KMS-11 (cell line): Measurements from ENCODE around the gene KCNMB1.

Experiments used
- H2AFZ ChIP-seq: fragments of 200-600 bp; sonication (generic); 2 replicates; pipeline ENCODE4 v1.6.1; 2016; ENCODE audit warnings: antibody characterized with exemption, mixed run types, low read depth
- H3K27ac ChIP-seq: fragments of 200-600 bp; sonication (generic); 2 replicates; pipeline ENCODE4 v1.6.1; 2016; ENCODE audit warnings: mild to moderate bottlenecking, mixed run types
- H3K27me3 ChIP-seq: fragments of 200-600 bp; sonication (generic); 2 replicates; pipeline ENCODE4 v1.6.1; 2017; ENCODE audit warnings: mild to moderate bottlenecking, low read depth, mixed run types, moderate library complexity; ENCODE audit not compliant: insufficient read depth
- H3K36me3 ChIP-seq: fragments of 200-600 bp; sonication (generic); 2 replicates; pipeline ENCODE4 v1.6.1; 2017; ENCODE audit warnings: mild to moderate bottlenecking, mixed run types; ENCODE audit not compliant: insufficient read depth
- H3K4me1 ChIP-seq: fragments of 200-600 bp; sonication (generic); 2 replicates; pipeline ENCODE4 v1.6.1; 2016; ENCODE audit warnings: mild to moderate bottlenecking, low read depth, mixed run types; ENCODE audit not compliant: poor library complexity, severe bottlenecking
- H3K4me2 ChIP-seq: fragments of 200-600 bp; sonication (generic); 2 replicates; pipeline ENCODE4 v1.7.0; 2016; ENCODE audit warnings: mild to moderate bottlenecking, mixed run types
- H3K4me3 ChIP-seq: fragments of 200-600 bp; sonication (generic); IDR thresholded peaks from 2 replicates; pipeline ENCODE4 v1.6.1; 2017; ENCODE audit warnings: low read depth, low read length, mixed read lengths; ENCODE audit not compliant: insufficient read depth
- H3K79me2 ChIP-seq: fragments of 200-600 bp; sonication (generic); 2 replicates; pipeline ENCODE4 v1.6.1; 2016; ENCODE audit warnings: low read depth, mixed run types; ENCODE audit not compliant: insufficient read depth
- H3K9ac ChIP-seq: fragments of 200-600 bp; sonication (generic); 2 replicates; pipeline ENCODE4 v1.6.1; 2016; ENCODE audit warnings: mild to moderate bottlenecking, mixed run types
- H4K20me1 ChIP-seq: fragments of 200-600 bp; sonication (generic); 2 replicates; pipeline ENCODE4 v1.6.1; 2016; ENCODE audit warnings: mild to moderate bottlenecking, mixed run types; ENCODE audit not compliant: insufficient read depth
- CTCF ChIP-seq: fragments of 200-600 bp; sonication (generic); conservative IDR thresholded peaks from 2 replicates; pipeline ENCODE4 v1.6.1; 2017; ENCODE audit warnings: low read depth, mild to moderate bottlenecking, antibody characterized with exemption, low read length, moderate library complexity, mixed read lengths

The KCNMB1 gene

DNA sequence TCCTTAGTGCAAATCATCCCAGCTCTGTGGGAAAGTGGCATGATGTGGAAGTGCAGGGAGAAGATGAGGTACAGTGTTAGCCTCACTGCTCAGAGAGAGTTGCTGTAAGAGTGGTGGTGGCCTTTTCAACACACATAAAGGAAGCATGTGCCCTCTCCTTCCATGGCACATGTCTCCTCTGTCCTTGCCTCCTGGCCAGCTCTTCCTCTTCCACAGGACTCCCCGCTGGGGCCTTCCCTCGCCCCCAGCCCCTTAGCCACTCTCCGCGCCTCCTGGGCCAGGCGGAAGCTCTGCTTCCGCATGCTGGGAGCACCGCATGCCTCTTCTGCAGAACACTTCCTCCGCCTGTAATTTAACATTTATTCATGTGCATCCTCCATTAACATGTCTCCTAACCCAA, 4.8 kb upstream of the KCNMB1 start:
- Histone ChIP-seq H3K4me3 (no peak overlapping the region), H4K20me1 (no peaks in the 10 kb centered on the region), H3K9ac (no peak overlapping the region), H3K4me2 (no peak overlapping the region), H3K4me1 (no peaks in the 10 kb centered on the region), H3K27ac (no peak overlapping the region), H2AFZ (no peak overlapping the region), H3K79me2 (no peaks in the 10 kb centered on the region), H3K27me3 (no peaks in the 10 kb centered on the region), H3K36me3 (no peaks in the 10 kb centered on the region)
- no peak for TF ChIP-seq CTCF

DNA sequence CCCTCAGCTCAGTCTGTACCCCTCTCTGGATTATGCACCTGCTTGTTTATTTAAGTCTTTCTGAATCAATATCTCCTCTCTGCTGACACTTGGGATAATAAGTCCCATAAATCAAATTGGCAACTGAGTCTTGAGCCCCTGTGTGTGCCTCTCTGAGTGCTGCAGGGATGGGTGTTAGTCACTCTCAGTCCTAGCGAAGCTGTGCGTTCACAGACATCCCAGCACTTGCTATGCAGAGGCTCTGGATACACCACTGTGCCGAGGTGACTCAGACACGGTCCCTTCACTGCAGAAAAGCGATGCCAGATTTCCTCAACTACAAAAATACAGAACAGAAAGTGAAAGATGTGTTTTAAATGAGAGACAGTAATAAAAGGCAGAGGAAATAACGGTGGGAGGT, 4.1 kb upstream of the KCNMB1 start:
- Histone ChIP-seq H3K4me2 (no peak overlapping the region), H4K20me1 (no peaks in the 10 kb centered on the region), H2AFZ (no peak overlapping the region), H3K4me1 (no peaks in the 10 kb centered on the region), H3K36me3 (no peaks in the 10 kb centered on the region), H3K4me3 (no peak overlapping the region), H3K9ac (no peak overlapping the region), H3K27me3 (no peaks in the 10 kb centered on the region), H3K27ac (no peak overlapping the region), H3K79me2 (no peaks in the 10 kb centered on the region)
- no peak for TF ChIP-seq CTCF

- Histone ChIP-seq H3K27me3 (no peaks in the 10 kb centered on the region), H3K36me3 (no peaks in the 10 kb centered on the region), H3K4me3 (no peak overlapping the region), H3K4me1 (no peaks in the 10 kb centered on the region), H3K79me2 (no peaks in the 10 kb centered on the region), H3K9ac (no peak overlapping the region), H4K20me1 (no peaks in the 10 kb centered on the region), H2AFZ (no peak overlapping the region), H3K27ac (no peak overlapping the region), H3K4me2 (no peak overlapping the region)
- no peak for TF ChIP-seq CTCF
These were observed 1.3 kb upstream of the KCNMB1 start for GRCh38 chr5:170390472-170390871.

DNA sequence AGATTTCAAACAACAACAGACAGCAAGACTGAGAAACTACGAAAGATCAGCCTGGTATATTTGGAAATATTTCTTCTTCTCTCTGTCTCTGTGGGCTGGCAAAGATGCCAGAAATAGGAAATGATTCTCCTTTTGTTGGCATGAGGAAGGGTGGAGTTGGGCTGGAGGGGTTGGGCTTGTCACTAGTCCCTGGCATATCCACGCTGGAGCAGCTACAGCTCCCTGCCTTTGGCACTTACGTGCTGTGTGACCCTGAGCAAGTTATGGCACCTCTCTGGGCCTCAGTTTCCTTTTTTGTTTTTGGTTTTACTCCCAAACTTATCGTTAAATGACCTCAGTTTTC, 354 bp upstream of the KCNMB1 start:
- Histone ChIP-seq H3K27me3 (no peaks in the 10 kb centered on the region), H2AFZ (no peak overlapping the region), H3K27ac (no peak overlapping the region), H3K4me2 (no peak overlapping the region), H3K4me3 (no peak overlapping the region), H4K20me1 (no peaks in the 10 kb centered on the region), H3K36me3 (no peaks in the 10 kb centered on the region), H3K4me1 (no peaks in the 10 kb centered on the region), H3K79me2 (no peaks in the 10 kb centered on the region), H3K9ac (no peak overlapping the region)
- TF ChIP-seq CTCF = no peak
